MCF 10A (cell line): ENCODE measurements around the gene KNSTRN. TPM values are rescaled to one million over a fixed set of nuclear protein-coding genes. Genes with fewer than 3 reads are reported as not detected.

ENCODE experiments used
- BruUV-seq: library from RNA; stranded (reverse); fragments of 400-500 nt; replicated peaks from 2 replicates; lab custom pipeline; 2021; lab: Mats Ljungman, UMichigan
- CTCF ChIA-PET: fragments of 300-600 bp; sonication (Branson Sonifier 250); formaldehyde crosslinking; extraction: SDS; loops from one replicate; lab custom pipeline; 2021; ENCODE audit warnings: antibody characterized with exemption, inconsistent platforms; lab: Yijun Ruan, JAX
- POLR2A ChIA-PET: fragments of 300-600, 350-650 bp; sonication (Branson Sonifier 250); formaldehyde crosslinking; extraction: SDS; loops from one replicate; lab custom pipeline; 2020; ENCODE audit warnings: antibody characterized with exemption, inconsistent platforms; lab: Yijun Ruan, JAX
- DNase-seq: peaks from one replicate; pipeline ENCODE4 v3.0.0-alpha.2; 2018; ENCODE audit not compliant: unreplicated experiment
- H3K27ac Mint-ChIP-seq: one replicate; pipeline ENCODE4 v1.8.0; 2022; ENCODE audit warnings: mild to moderate bottlenecking, low read depth, mixed read lengths; ENCODE audit not compliant: unreplicated experiment
- H3K27me3 Mint-ChIP-seq: one replicate; pipeline ENCODE4 v1.8.0; 2022; ENCODE audit warnings: mixed read lengths; ENCODE audit not compliant: insufficient read depth, unreplicated experiment
- H3K36me3 Mint-ChIP-seq: one replicate; pipeline ENCODE4 v1.8.0; 2022; ENCODE audit warnings: mild to moderate bottlenecking, moderate library complexity, mixed read lengths; ENCODE audit not compliant: insufficient read depth, unreplicated experiment
- H3K4me1 Mint-ChIP-seq: one replicate; pipeline ENCODE4 v1.8.0; 2022; ENCODE audit warnings: mixed read lengths; ENCODE audit not compliant: insufficient read depth, unreplicated experiment
- H3K4me3 Mint-ChIP-seq: one replicate; pipeline ENCODE4 v1.8.0; 2022; ENCODE audit warnings: mild to moderate bottlenecking, moderate library complexity, mixed read lengths; ENCODE audit not compliant: unreplicated experiment
- H3K9me3 Mint-ChIP-seq: one replicate; pipeline ENCODE4 v1.8.0; 2022; ENCODE audit warnings: mixed read lengths; ENCODE audit not compliant: unreplicated experiment
- intact Hi-C: fragments of 100-400 bp; cut with micrococcal nuclease; formaldehyde crosslinking; loops from 2 replicates; pipeline ENCODE4 v1.14.1; 2022
- total RNA-seq: library from RNA; stranded (reverse); gene quantifications from 2 replicates; pipeline ENCODE4 v1.2.3, GENCODE V29; 2022
- TF ChIP-seq, protein P1 (sequence below): fragments of 200-600 bp; IDR thresholded peaks from one replicate; pipeline ENCODE4 v1.8.0; 2022; ENCODE audit warnings: antibody characterized with exemption, mild to moderate bottlenecking; ENCODE audit not compliant: unreplicated experiment

Gene KNSTRN
- total RNA-seq, 1 experiment from 2014 or later = 47.4 TPM

DNA sequence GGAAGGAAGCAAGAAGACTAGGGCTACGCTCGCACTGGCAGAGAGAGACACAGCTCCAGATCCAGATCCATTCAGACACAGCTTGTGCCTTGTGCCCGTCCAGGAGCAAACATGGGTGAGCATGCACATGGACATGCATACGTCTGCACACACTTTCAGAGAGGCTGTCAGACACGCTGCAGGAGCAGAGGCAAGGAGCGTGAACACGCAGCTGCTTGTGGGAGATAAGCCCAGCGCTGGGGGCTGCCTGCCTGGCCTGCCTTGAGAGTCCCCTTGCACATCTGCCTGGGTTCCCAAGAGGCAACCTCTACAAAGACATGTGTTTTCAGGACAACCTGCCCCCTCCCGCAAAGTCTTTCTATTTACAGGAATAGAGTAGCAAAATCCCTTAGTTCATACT lies 44.7 kb downstream of the KNSTRN start:
- CTCF ChIA-PET = interaction anchor here (1.1 kb wide), 2 partner anchors 89 to 153 kb away, joined by 3 read pairs; no protein-coding TSS in a partner anchor
- Mint-ChIP-seq H3K27ac (no peak overlapping the region), H3K4me3 (no peak overlapping the region), H3K4me1 (peaks cover 6% of the 10 kb centered on the region), H3K36me3 (no peaks in the 10 kb centered on the region), H3K9me3 (no peaks in the 10 kb centered on the region), H3K27me3 (no peaks in the 10 kb centered on the region)
- intact Hi-C loops = no loop called here
- no peak for DNase-seq
- no TSS peak for BruUV-seq
- TF ChIP-seq, protein P1, sequence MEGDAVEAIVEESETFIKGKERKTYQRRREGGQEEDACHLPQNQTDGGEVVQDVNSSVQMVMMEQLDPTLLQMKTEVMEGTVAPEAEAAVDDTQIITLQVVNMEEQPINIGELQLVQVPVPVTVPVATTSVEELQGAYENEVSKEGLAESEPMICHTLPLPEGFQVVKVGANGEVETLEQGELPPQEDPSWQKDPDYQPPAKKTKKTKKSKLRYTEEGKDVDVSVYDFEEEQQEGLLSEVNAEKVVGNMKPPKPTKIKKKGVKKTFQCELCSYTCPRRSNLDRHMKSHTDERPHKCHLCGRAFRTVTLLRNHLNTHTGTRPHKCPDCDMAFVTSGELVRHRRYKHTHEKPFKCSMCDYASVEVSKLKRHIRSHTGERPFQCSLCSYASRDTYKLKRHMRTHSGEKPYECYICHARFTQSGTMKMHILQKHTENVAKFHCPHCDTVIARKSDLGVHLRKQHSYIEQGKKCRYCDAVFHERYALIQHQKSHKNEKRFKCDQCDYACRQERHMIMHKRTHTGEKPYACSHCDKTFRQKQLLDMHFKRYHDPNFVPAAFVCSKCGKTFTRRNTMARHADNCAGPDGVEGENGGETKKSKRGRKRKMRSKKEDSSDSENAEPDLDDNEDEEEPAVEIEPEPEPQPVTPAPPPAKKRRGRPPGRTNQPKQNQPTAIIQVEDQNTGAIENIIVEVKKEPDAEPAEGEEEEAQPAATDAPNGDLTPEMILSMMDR = no peak
- POLR2A ChIA-PET = no interaction called here

DNA sequence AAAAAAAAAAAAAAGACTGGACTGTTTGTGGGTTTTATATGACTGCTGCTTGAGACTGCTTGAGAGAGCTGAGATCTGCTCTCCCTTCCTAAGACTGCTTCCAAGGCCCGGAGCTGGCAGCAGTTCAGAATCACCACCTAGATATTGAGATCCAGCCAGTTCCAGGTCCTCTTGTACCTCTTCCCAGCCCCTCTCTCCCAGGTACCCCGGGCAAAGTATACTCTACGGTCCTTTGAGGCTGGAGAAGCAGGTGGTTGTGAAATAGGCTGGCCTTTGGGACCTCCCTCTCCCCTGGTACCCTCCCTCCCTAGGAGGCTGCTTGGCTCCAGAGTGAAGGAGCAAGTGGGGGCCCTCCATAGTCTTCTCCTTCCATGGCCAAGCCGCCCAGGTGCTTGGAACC lies 45.7 kb downstream of the KNSTRN start:
- Mint-ChIP-seq H3K36me3 (no peaks in the 10 kb centered on the region), H3K4me3 (no peak overlapping the region), H3K27ac (no peak overlapping the region), H3K9me3 (no peaks in the 10 kb centered on the region), H3K4me1 (peaks cover 6% of the 10 kb centered on the region), H3K27me3 (no peaks in the 10 kb centered on the region)
- TF ChIP-seq, protein P1 = no peak
- CTCF ChIA-PET = no interaction called here
- intact Hi-C loops = no loop called here
- POLR2A ChIA-PET = no interaction called here
- BruUV-seq = no TSS peak
- no peak for DNase-seq

DNA sequence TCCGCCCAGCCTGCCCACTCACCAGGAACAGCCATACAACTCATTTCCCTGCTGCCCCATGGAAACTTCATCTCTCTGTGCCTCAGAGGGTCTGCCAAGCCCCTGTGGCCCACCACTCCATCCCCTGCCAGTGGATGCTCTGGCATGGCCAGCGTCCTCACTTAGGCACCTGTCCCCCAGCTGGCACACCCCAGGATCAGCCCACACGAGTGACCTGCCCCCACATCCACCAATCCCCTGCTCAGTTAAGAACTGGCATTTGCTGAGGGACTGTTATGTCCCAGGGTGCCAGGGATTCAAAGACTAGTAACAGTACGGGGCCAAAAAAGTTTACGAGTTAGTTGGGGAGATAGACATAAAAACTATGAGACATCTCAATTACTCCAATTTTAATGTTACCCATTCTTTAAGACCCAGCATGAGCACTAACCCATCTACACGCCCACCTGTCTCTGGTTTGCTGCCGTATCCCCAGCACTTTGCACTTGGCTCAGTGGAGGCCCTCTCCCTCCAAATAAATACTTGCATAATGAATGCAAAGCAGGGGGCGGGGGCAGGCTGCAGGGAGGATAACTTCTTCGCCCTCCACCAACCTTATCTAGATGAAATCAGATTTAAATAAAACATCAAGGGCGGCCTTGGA lies 46.7 kb downstream of the KNSTRN start:
- Mint-ChIP-seq H3K4me1 (peaks cover 6% of the 10 kb centered on the region), H3K27ac (no peak overlapping the region), H3K4me3 (no peak overlapping the region), H3K27me3 (no peaks in the 10 kb centered on the region), H3K36me3 (no peaks in the 10 kb centered on the region), H3K9me3 (no peaks in the 10 kb centered on the region)
- no TSS peak for BruUV-seq
- intact Hi-C loops = no loop called here
- TF ChIP-seq, protein P1 = no peak
- ChIA-PET CTCF (interaction anchor here (1.5 to 1.8 kb wide), 2 partner anchors 150 to 212 kb away, joined by 5 to 6 read pairs; no protein-coding TSS in a partner anchor), POLR2A (no interaction called here)
- no peak for DNase-seq

DNA sequence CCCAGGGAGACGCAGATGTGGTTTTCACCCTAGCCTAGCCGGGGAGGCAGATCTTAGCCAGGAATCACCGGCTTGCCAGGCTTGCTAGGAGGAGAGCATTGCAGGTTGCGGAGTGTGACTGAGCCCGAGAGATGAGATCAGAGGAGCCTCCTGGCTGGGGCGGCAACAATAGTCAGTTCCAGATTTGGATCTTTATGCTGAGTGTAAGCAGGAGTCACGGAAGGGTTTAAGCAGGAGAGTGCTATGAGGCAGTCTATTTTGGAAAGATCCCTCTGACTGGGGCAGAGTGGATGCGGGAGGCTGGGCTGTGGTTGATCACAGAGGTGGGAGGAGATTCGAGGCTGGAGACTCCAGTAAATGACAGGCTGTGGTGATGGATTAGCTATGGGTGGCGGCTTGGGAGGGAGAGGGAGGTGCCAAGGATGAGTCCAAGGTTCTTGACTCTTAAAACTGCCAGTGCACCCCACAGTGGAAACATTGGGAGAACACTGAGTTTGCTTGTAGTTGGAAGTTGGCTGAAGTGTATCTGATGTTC lies 47.8 kb downstream of the KNSTRN start:
- TF ChIP-seq, protein P1 = no peak
- ChIA-PET CTCF (interaction anchor here (0.6 to 1.8 kb wide), 7 partner anchors 8 to 336 kb away, joined by 3 to 8 read pairs (median 4); no protein-coding TSS in a partner anchor), POLR2A (interaction anchor here (0.6 kb wide), 1 partner anchor 88 kb away, joined by 4 read pairs; no protein-coding TSS in a partner anchor)
- Mint-ChIP-seq H3K4me3 (no peak overlapping the region), H3K36me3 (no peaks in the 10 kb centered on the region), H3K27ac (no peak overlapping the region), H3K9me3 (no peaks in the 10 kb centered on the region), H3K4me1 (peaks cover 6% of the 10 kb centered on the region), H3K27me3 (peaks cover 8% of the 10 kb centered on the region)
- intact Hi-C loops = no loop called here
- BruUV-seq = no TSS peak
- peak; percentile 49 for DNase-seq
